Endodermal cell (in vitro differentiated cells): ENCODE results near the gene ATP5PD. TPM values are rescaled to one million over a fixed set of nuclear protein-coding genes. Genes with fewer than 3 reads are reported as not detected.

Experiments used
- DNase-seq: peaks from one replicate; pipeline ENCODE4 v3.0.0-alpha.2; 2017
- H3K27ac ChIP-seq: 2 replicates; pipeline ENCODE4 v1.5.1; 2013; ENCODE audit warnings: mild to moderate bottlenecking, low read depth, low read length, moderate library complexity
- H3K27me3 ChIP-seq: 2 replicates; pipeline ENCODE4 v1.6.1; 2013; ENCODE audit warnings: mild to moderate bottlenecking, low read length, moderate library complexity; ENCODE audit not compliant: insufficient read depth, control insufficient read depth, poor library complexity, severe bottlenecking
- H3K36me3 ChIP-seq: 2 replicates; pipeline ENCODE4 v1.7.0; 2013; ENCODE audit warnings: mild to moderate bottlenecking, low read length, moderate library complexity; ENCODE audit not compliant: control insufficient read depth, insufficient read depth
- H3K4me1 ChIP-seq: one replicate; pipeline ENCODE4 v1.7.0; 2013; ENCODE audit warnings: low read length; ENCODE audit not compliant: control insufficient read depth, insufficient read depth
- H3K4me3 ChIP-seq: 2 replicates; pipeline ENCODE4 v1.5.1; 2013; ENCODE audit warnings: mild to moderate bottlenecking, low read length, moderate library complexity
- H3K9ac ChIP-seq: 2 replicates; pipeline ENCODE4 v1.6.1; 2013; ENCODE audit warnings: mild to moderate bottlenecking, low read length, moderate library complexity; ENCODE audit not compliant: poor library complexity, severe bottlenecking; ENCODE audit errors: extremely low read depth
- H3K9me3 ChIP-seq: 2 replicates; pipeline ENCODE4 v1.6.1; 2013; ENCODE audit warnings: mild to moderate bottlenecking, low read length, moderate library complexity; ENCODE audit not compliant: control insufficient read depth
- H3K27ac Mint-ChIP-seq: 2 replicates; pipeline ENCODE4 v1.8.0; 2020; ENCODE audit warnings: mixed read lengths
- H3K27me3 Mint-ChIP-seq: 2 replicates; pipeline ENCODE4 v1.8.0; 2021; ENCODE audit warnings: mild to moderate bottlenecking, mixed read lengths; ENCODE audit not compliant: insufficient read depth
- H3K36me3 Mint-ChIP-seq: 2 replicates; pipeline ENCODE4 v1.8.0; 2020; ENCODE audit warnings: low read depth, mixed read lengths
- H3K4me1 Mint-ChIP-seq: 2 replicates; pipeline ENCODE4 v1.8.0; 2020; ENCODE audit warnings: mixed read lengths
- H3K4me3 Mint-ChIP-seq: 2 replicates; pipeline ENCODE4 v1.8.0; 2020; ENCODE audit warnings: mild to moderate bottlenecking, moderate library complexity, mixed read lengths
- H3K9me3 Mint-ChIP-seq: 2 replicates; pipeline ENCODE4 v1.8.0; 2020; ENCODE audit warnings: mild to moderate bottlenecking, mixed read lengths
- WGBS, 2 experiments: methylation state at CpG; one replicate each; pipeline versions ENCODE4 v1.1.5 to v1.1.7; 2013; ENCODE audit warnings: missing lambda C conversion rate in 2 of 2, mixed read lengths in 1 of 2; ENCODE audit not compliant: insufficient coverage in 1 of 2, insufficient read length in 1 of 2; 5-methylcytosine and 5-hydroxymethylcytosine counted together
- total RNA-seq, 2 donors: library from RNA; stranded (reverse); fragmentation: NEBNext Ultra II Directional in 1 of 2; extraction: Animal tissue kit (Norgen Biotek cat#: 25700) in 1 of 2; gene quantifications; 2 replicates in 1 of 2; 3 replicates in 1 of 2; pipeline ENCODE4 v1.2.1, GENCODE V29; 2021
- TF ChIP-seq, protein P1 (sequence below): fragments of 200-600 bp; sonication (generic); conservative IDR thresholded peaks from 2 replicates; pipeline ENCODE4 v1.5.0; 2021; ENCODE audit warnings: antibody characterized with exemption, mild to moderate bottlenecking

ATP5PD gene
- total RNA-seq, 2 donors from 2014 or later: 244 to 295 TPM

DNA sequence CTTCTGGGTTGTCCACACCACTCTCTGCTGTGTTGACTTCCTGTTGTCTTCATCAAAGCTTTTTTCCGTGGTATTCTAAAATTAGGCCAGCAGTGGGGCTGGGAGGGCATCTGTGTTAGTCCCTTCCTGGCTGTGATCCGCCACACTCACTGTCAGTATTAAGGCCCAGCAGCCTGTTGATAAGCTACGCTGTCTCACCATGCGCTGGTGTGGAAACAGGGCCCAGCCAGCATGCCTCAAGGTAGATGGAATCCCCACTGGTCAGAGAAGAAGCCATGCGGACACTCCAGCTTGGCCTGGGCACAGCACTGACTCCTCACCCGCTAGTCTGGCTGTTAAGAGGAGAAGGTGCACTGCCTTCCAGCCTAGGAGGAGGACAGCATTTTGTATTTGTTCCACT, 48.0 kb downstream of the ATP5PD start:
- no peaks in the 10 kb centered on the region for H3K27me3 ChIP-seq
- Mint-ChIP-seq H3K27ac (no peak overlapping the region), H3K36me3 (peaks cover 19% of the 10 kb centered on the region), H3K9me3 (no peaks in the 10 kb centered on the region), H3K4me1 (no peaks in the 10 kb centered on the region), H3K27me3 (no peaks in the 10 kb centered on the region), H3K4me3 (no peak overlapping the region)
- H3K27ac ChIP-seq: no peak overlapping the region
- no peak for DNase-seq
- WGBS, 2 experiments: 92 to 93% methylated on average over 4 to 6 of the region's 6 CpGs
- H3K9ac ChIP-seq: no peak overlapping the region
- H3K4me1 ChIP-seq: no peaks in the 10 kb centered on the region
- H3K4me3 ChIP-seq: no peak overlapping the region
- TF ChIP-seq, protein P1, sequence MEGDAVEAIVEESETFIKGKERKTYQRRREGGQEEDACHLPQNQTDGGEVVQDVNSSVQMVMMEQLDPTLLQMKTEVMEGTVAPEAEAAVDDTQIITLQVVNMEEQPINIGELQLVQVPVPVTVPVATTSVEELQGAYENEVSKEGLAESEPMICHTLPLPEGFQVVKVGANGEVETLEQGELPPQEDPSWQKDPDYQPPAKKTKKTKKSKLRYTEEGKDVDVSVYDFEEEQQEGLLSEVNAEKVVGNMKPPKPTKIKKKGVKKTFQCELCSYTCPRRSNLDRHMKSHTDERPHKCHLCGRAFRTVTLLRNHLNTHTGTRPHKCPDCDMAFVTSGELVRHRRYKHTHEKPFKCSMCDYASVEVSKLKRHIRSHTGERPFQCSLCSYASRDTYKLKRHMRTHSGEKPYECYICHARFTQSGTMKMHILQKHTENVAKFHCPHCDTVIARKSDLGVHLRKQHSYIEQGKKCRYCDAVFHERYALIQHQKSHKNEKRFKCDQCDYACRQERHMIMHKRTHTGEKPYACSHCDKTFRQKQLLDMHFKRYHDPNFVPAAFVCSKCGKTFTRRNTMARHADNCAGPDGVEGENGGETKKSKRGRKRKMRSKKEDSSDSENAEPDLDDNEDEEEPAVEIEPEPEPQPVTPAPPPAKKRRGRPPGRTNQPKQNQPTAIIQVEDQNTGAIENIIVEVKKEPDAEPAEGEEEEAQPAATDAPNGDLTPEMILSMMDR: no peak
- H3K36me3 ChIP-seq: peaks cover 19% of the 10 kb centered on the region
- H3K9me3 ChIP-seq: no peaks in the 10 kb centered on the region

DNA sequence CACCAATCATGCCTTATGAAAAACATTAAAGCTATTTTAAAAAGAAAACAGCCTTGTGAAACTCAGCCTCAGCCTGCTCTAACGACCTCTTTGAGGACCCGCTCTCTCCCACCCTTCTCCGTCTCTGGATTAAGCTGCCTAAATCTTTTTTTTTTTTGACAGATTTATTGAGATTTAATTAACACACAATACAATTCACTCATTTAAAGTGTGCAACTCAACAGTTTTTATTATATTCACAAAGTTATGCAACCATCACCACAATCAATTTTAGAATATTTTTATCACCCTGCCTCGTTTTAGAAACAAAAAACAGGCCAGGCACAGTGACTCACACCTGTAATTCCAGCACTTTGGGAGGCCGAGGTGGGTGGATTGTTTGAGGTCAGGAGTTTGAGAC, 50.9 kb downstream of the ATP5PD start:
- DNase-seq: no peak
- TF ChIP-seq, protein P1: no peak
- peaks cover 10% of the 10 kb centered on the region for H3K36me3 Mint-ChIP-seq
- no peak overlapping the region for H3K4me3 Mint-ChIP-seq
- no peak overlapping the region for H3K4me3 ChIP-seq
- no peaks in the 10 kb centered on the region for H3K9me3 ChIP-seq
- no peaks in the 10 kb centered on the region for H3K4me1 ChIP-seq
- no peaks in the 10 kb centered on the region for H3K27me3 ChIP-seq
- peaks cover 4% of the 10 kb centered on the region for H3K4me1 Mint-ChIP-seq
- H3K9ac ChIP-seq: no peak overlapping the region
- H3K27ac ChIP-seq: no peak overlapping the region
- H3K36me3 ChIP-seq: peaks cover 6% of the 10 kb centered on the region
- 95 to 100% methylated on average over 3 to 5 of the region's 5 CpGs for WGBS, 2 experiments
- H3K9me3 Mint-ChIP-seq: no peaks in the 10 kb centered on the region
- no peak overlapping the region for H3K27ac Mint-ChIP-seq
- no peaks in the 10 kb centered on the region for H3K27me3 Mint-ChIP-seq

DNA sequence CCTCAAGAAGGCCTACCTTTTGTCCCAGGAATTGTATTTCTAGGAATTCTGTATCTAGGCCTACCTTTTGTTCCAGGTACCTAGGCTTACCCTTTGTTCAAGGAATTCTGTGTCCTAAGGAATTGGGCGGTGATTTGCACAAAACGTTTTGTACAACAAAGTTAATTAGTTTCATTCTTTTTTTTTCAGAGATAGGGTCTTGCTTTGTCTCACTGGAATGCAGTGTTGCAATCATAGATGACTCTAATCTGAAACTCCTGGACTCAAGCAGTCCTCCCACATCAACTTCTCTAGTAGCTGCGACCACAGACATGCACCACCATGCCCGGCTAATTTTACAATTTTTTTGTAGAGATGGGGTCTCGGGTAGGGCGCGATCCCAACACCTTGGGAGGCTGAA, 52.3 kb downstream of the ATP5PD start:
- H3K27ac ChIP-seq: no peak overlapping the region
- H3K9me3 Mint-ChIP-seq: no peaks in the 10 kb centered on the region
- no peak overlapping the region for H3K27ac Mint-ChIP-seq
- 92 to 95% methylated on average over 6 to 7 of the region's 7 CpGs for WGBS, 2 experiments
- no peak for DNase-seq
- H3K4me3 Mint-ChIP-seq: no peak overlapping the region
- H3K4me1 Mint-ChIP-seq: peaks cover 4% of the 10 kb centered on the region
- no peaks in the 10 kb centered on the region for H3K27me3 ChIP-seq
- peaks cover 6% of the 10 kb centered on the region for H3K36me3 ChIP-seq
- H3K27me3 Mint-ChIP-seq: no peaks in the 10 kb centered on the region
- H3K36me3 Mint-ChIP-seq: peaks cover 10% of the 10 kb centered on the region
- no peaks in the 10 kb centered on the region for H3K4me1 ChIP-seq
- TF ChIP-seq, protein P1: no peak
- H3K4me3 ChIP-seq: no peak overlapping the region
- H3K9me3 ChIP-seq: no peaks in the 10 kb centered on the region
- no peak overlapping the region for H3K9ac ChIP-seq
